ENCODE measurements around the gene SMIM22.

DNA sequence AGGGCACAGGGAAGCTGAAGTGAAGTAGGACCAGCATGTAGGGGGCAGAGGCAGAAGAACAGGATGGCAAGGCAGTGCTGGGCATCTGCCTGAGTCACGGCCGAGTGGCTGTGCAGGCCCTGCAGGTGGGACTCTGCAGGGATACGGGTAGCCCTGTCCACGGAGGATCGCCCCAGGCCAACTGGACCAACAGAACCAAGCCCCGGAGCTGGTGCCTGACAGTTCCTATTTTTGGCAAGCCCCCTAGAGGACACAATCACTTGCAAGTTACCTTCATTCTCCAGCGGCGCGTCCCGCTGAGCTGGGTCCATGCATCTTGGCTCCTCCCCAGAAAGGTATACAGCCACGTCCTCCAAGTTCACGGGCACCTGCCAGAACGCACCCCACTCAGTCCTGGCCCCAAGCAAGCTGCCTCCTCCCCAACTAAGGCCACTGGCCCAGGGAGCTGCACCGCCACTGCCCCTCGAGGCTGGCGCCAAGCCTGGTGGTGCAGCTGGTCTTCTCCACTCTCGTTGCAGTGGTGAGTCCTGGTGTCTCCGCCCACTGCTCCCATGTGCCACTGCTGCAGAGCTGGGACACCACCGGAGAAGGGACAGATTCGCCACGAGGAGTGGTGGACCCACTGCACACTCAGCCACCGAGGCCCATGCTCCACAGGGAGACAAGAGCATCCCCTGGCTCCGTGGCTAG, 34.8 kb upstream of the SMIM22 start:
- no peak for TF ChIP-seq SRF (IDR thresholded peaks at IDR 0.05; ENCODE audit: low read depth, low read length)
- no peak for TF ChIP-seq EGR1 (IDR thresholded peaks at IDR 0.05; ENCODE audit: borderline replicate concordance, low read depth, low read length)
- TF ChIP-seq, protein P1, sequence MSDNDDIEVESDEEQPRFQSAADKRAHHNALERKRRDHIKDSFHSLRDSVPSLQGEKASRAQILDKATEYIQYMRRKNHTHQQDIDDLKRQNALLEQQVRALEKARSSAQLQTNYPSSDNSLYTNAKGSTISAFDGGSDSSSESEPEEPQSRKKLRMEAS (IDR thresholded peaks at IDR 0.05) = no peak
- TF ChIP-seq, protein P2, sequence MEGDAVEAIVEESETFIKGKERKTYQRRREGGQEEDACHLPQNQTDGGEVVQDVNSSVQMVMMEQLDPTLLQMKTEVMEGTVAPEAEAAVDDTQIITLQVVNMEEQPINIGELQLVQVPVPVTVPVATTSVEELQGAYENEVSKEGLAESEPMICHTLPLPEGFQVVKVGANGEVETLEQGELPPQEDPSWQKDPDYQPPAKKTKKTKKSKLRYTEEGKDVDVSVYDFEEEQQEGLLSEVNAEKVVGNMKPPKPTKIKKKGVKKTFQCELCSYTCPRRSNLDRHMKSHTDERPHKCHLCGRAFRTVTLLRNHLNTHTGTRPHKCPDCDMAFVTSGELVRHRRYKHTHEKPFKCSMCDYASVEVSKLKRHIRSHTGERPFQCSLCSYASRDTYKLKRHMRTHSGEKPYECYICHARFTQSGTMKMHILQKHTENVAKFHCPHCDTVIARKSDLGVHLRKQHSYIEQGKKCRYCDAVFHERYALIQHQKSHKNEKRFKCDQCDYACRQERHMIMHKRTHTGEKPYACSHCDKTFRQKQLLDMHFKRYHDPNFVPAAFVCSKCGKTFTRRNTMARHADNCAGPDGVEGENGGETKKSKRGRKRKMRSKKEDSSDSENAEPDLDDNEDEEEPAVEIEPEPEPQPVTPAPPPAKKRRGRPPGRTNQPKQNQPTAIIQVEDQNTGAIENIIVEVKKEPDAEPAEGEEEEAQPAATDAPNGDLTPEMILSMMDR (IDR thresholded peaks at IDR 0.05; ENCODE audit: control extremely low read depth in 1 of 3, insufficient read depth in 1 of 3, low read depth in 1 of 3, low read length in 3 of 3) = no peak
- TF ChIP-seq POLR2AphosphoS5 (IDR thresholded peaks at IDR 0.05; ENCODE audit: low read depth, low read length) = no peak
- no peak for TF ChIP-seq EZH2 (IDR thresholded peaks at IDR 0.05; ENCODE audit: low read depth, low read length, severe bottlenecking)
- no peak for TF ChIP-seq EP300 (IDR thresholded peaks at IDR 0.05; ENCODE audit: borderline replicate concordance in 1 of 2, low read depth in 2 of 2, low read length in 2 of 2)
- no peak for TF ChIP-seq POLR2A (IDR thresholded peaks at IDR 0.05; ENCODE audit: control extremely low read depth in 1 of 2, low read depth in 2 of 2, low read length in 2 of 2)

All from H1 (cell line).